ENCODE measurements around the gene EYS.

Gene EYS

GRCh38 chr6:63730311-63730710 lies 1976.7 kb downstream of the EYS start:
- H3K9ac ChIP-seq, result no peak overlapping the region
- no peaks in the 10 kb centered on the region for H3K27me3 ChIP-seq (ENCODE audit: insufficient read depth, low read depth)
- no peak overlapping the region for H3K4me3 ChIP-seq (IDR thresholded peaks at IDR 0.05; ENCODE audit: insufficient read depth, low read depth, low read length)
- H2AFZ ChIP-seq (ENCODE audit: low read depth), result no peak overlapping the region
- no peak overlapping the region for H3K4me2 ChIP-seq
- no peaks in the 10 kb centered on the region for H3K36me3 ChIP-seq (ENCODE audit: insufficient read depth)
- H3K4me1 ChIP-seq (ENCODE audit: low read depth, poor library complexity, severe bottlenecking), result no peaks in the 10 kb centered on the region
- no peaks in the 10 kb centered on the region for H4K20me1 ChIP-seq (ENCODE audit: insufficient read depth)
- no peak for TF ChIP-seq CTCF (conservative IDR thresholded peaks at IDR 0.05; ENCODE audit: low read depth, low read length)
- no peaks in the 10 kb centered on the region for H3K79me2 ChIP-seq (ENCODE audit: insufficient read depth, low read depth)
- no peak overlapping the region for H3K27ac ChIP-seq

- Histone ChIP-seq H3K4me3 (IDR thresholded peaks at IDR 0.05; ENCODE audit: insufficient read depth, low read depth, low read length) (no peak overlapping the region), H3K27me3 (ENCODE audit: insufficient read depth, low read depth) (no peaks in the 10 kb centered on the region), H3K4me1 (ENCODE audit: low read depth, poor library complexity, severe bottlenecking) (no peaks in the 10 kb centered on the region), H3K27ac (no peak overlapping the region), H2AFZ (ENCODE audit: low read depth) (no peak overlapping the region), H3K4me2 (no peak overlapping the region), H3K79me2 (ENCODE audit: insufficient read depth, low read depth) (no peaks in the 10 kb centered on the region), H3K9ac (no peak overlapping the region), H3K36me3 (ENCODE audit: insufficient read depth) (no peaks in the 10 kb centered on the region), H4K20me1 (ENCODE audit: insufficient read depth) (no peaks in the 10 kb centered on the region)
- no peak for TF ChIP-seq CTCF (conservative IDR thresholded peaks at IDR 0.05; ENCODE audit: low read depth, low read length)
Measured at GRCh38 chr6:63724721-63725120, 1982.3 kb downstream of the EYS start.

GRCh38 chr6:63721181-63721580 lies 1985.8 kb downstream of the EYS start:
- Histone ChIP-seq H2AFZ (ENCODE audit: low read depth) (no peak overlapping the region), H4K20me1 (ENCODE audit: insufficient read depth) (no peaks in the 10 kb centered on the region), H3K79me2 (ENCODE audit: insufficient read depth, low read depth) (no peaks in the 10 kb centered on the region), H3K27me3 (ENCODE audit: insufficient read depth, low read depth) (no peaks in the 10 kb centered on the region), H3K4me2 (no peak overlapping the region), H3K4me1 (ENCODE audit: low read depth, poor library complexity, severe bottlenecking) (no peaks in the 10 kb centered on the region), H3K36me3 (ENCODE audit: insufficient read depth) (no peaks in the 10 kb centered on the region), H3K4me3 (IDR thresholded peaks at IDR 0.05; ENCODE audit: insufficient read depth, low read depth, low read length) (no peak overlapping the region), H3K27ac (no peak overlapping the region), H3K9ac (no peak overlapping the region)
- no peak for TF ChIP-seq CTCF (conservative IDR thresholded peaks at IDR 0.05; ENCODE audit: low read depth, low read length)

DNA sequence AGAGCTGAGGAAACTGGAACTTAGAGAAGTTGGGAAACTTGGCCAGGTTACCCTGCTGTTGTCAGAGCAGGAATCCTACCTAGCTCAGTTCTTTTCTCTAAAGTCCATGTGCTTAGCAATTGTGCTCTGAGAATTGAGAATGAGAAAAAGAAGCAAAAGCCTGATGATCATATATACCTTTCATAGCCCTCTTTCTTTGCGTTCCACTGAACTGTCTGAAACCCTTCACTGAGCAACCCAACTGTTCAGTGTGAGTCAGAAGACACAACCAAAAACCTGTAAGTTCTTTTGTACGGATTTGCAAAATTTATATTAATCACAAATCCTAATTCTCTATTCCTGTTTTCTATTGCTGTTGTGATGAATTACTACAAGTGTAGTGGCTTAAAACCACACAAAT lies 1990.9 kb downstream of the EYS start:
- Histone ChIP-seq H3K4me1 (ENCODE audit: low read depth, poor library complexity, severe bottlenecking) (peaks cover 10% of the 10 kb centered on the region), H3K36me3 (ENCODE audit: insufficient read depth) (peaks cover 8% of the 10 kb centered on the region; the same call in 1 of the 2 replicates), H3K27me3 (ENCODE audit: insufficient read depth, low read depth) (no peaks in the 10 kb centered on the region), H3K27ac (no peak overlapping the region), H2AFZ (ENCODE audit: low read depth) (no peak overlapping the region), H4K20me1 (ENCODE audit: insufficient read depth) (no peaks in the 10 kb centered on the region), H3K79me2 (ENCODE audit: insufficient read depth, low read depth) (no peaks in the 10 kb centered on the region), H3K9ac (no peak overlapping the region), H3K4me3 (IDR thresholded peaks at IDR 0.05; ENCODE audit: insufficient read depth, low read depth, low read length) (no peak overlapping the region), H3K4me2 (no peak overlapping the region)
- TF ChIP-seq CTCF (conservative IDR thresholded peaks at IDR 0.05; ENCODE audit: low read depth, low read length), result no peak
